Stimulated activated CD4-positive, alpha-beta T cell treated with anti-CD3 and anti-CD28 coated beads, Interleukin-4, amount 100 ng/mL, for 1 hour (primary cell): ENCODE data around the gene ZBTB21.

Experiments
- DNase-seq: peaks from one replicate; pipeline ENCODE4 v3.0.0-alpha.2; 2020

ZBTB21 gene

DNA sequence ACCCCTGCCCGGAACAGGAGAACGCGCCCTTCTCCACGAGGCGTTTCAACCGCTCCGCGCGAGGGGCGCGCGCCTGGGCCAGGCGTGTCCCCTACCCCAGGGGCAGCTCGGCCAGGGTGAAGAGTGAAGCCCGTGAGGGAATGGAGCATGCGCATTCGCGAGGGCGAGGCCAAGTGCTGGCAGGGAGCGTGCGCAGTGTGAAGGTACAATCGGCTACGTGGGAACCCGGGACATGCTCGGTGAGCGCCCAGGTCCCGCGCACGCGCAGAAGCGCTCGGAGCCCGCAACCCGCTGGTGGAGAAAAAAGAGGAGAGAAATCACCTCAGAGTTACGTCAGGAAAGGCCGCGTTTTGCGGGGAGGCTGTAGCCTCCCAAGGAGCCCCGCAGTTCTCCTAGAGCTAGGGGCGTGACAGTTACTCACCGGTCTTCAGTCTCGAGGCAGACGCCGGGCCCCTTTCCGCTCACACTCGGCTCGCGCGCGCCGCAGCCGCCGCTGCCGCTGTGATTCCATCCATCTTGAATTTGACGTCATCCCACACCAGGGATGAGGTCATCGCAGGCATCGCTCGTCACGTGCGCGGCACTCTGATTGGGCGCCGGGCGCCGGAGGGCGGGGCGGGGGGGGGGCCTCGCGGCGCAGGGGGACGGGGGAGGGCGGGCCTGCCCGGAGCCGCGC, at the start of gene ZBTB21:
TSS of gene ZBTB21 (minus strand) at position 530 of the 676 bp plus-strand sequence. CDS start 16,265 bp downstream, outside the sequence.
- peak; percentile 98 for DNase-seq

DNA sequence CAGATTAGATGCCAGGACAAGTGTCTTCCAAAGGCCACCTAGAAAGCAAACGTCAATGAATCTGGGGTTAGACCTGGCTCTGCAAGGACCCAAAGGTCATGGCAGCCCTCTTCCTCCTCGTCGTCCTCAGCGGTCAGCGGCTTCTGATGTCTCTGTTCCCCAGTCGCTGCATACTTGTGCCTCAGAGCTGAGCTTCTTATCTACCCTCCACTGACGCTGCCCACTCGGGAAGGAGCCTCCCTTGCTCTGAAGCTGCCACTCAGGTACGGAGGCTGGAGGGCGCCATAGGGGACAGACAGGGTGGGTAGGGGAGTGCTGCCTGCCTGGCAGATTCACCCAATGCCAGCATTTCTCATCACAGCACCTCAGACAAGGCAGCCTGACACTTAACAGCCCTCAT, 49.6 kb upstream of the ZBTB21 start:
- DNase-seq = no peak

DNA sequence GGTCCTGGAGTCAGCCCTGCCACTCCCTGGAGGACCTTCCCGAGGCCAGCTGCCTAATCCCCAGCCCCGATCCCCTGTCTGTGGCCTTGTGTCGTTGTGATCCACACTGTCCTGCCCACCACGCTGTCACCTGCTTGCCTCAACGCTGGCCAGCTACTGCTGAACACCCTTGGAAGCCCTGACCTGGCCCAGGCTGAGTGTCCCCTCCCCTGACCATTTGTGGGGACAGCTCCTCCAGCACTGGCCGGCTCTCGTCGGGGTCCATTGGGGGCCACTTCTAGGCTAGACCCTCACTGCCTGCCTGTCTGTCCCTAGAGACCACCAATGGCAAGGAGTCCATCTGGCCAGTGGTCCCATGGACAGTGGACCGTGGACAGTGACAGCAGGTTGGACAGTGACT, 49.0 kb upstream of the ZBTB21 start:
- no peak for DNase-seq

DNA sequence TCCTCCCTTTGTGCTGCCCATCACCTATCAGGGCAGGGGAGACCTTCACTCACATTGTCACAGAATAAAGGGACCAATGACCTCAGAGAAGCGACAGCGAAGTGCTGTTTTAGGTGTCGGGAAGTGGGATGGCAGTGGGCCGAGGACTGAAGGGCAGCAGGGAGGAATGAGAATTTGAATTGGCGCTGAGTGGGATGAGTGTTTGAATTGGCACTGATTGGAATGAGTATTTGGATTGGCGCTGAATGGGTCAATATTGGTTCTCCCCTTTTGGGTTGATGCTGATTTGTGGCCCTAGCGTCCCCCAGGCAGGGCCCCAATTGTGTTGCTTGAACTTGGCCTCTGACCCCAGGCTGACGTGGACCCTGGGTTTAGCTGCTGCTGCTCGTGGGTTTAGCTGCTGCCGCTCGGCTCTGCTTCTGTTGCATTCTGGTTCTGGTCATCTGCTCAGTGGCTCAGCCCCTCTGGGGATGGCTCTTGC, 48.5 kb upstream of the ZBTB21 start:
- DNase-seq = no peak

DNA sequence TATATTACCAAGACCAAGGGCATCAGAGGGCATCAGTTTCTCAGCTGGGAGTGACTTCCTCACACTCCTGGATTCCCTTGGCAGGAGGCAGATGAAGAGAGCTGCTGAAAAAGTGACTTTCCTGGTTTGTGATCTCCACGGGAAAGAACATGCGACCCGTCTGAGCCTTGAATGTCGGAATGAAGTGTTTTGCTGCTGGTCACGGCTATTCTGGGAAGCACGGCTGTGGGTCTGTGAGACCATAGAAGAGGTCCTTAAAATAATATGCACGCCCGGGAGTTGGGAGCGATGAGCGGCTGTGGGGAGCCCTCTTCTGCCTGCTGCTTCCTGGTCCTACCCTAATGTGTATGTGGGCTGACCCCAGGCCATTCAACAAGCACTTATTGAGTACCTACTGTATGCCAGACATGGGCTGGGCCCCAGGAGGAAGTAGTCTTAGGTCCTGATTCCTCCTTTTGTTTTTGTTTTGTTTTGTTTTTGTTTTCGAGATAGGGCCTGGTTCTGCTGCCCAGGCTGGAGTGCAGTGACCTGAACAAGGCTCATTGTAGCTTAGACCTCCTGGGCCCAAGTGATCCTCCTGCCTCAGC, 47.8 kb upstream of the ZBTB21 start:
- no peak for DNase-seq

DNA sequence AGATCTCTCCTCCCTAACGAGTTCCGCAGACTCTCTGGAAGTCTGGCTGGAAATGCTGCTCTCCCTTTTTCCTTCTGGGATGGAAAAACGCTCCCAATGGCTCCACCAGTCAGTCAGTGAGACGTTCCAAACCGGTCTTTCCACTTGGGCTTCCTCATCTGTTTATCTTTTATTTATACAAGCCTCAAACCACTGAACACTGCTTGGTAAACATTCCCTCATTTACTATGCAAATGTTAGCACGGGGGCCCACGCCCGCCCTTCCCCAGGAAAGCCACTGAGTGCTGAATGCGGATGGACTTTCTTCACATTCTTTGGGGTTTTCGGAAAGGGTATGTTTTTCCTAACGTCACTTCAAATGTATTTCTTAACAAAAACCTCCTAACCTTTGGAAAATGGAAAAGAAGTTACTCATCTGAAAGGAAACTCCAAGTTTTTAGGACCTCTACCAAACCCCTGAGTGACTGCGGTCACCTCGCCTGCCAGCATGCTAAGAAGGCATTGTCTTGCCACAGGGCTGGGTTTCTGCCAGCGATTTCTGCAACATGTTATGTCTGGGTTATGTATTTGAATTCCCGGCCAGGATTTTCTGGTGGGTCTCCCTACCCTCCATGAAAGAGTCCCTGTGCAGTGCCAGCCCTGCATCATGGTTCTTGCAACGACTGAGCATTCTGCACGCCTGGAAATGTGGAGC, 47.0 kb upstream of the ZBTB21 start:
- DNase-seq = no peak

DNA sequence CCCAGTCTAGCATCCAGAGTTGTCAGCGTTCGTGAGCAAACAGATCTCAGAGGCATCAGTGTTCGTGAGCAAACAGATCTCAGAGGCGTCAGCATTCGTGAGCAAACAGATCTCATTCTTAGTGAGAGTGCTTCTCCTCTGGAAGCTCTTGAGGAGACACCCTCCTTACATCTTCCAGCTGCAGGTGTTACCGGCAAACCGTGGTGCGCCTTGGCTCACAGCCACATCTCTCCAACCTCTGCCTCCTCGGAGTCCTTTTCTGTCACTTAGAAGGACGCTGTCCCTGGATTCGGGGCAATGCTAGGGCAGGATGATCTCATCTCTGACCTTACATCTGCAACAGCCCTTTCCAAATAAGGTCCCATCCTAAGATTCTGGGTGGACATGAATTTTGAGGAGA, 46.3 kb upstream of the ZBTB21 start:
- no peak for DNase-seq

DNA sequence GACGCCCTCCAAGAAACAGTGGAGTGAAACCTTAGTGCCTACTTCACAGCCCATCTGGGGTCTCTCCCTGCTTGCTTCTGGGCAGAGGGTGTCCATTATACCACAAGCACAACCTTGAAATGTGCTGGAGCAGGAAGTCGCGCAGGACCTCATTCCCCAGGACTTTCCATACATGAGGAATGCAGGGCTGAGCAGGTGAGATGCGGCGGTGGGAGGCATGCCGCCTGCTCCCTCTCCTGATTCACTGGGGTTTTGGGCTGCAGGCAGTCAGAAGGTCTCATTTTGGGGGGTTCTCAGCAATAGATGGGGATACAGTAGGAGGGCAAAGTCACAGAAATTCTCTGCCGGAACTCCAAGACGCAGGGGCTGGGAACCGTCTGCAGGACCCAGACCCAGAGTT, 45.3 kb upstream of the ZBTB21 start:
- DNase-seq = no peak

DNA sequence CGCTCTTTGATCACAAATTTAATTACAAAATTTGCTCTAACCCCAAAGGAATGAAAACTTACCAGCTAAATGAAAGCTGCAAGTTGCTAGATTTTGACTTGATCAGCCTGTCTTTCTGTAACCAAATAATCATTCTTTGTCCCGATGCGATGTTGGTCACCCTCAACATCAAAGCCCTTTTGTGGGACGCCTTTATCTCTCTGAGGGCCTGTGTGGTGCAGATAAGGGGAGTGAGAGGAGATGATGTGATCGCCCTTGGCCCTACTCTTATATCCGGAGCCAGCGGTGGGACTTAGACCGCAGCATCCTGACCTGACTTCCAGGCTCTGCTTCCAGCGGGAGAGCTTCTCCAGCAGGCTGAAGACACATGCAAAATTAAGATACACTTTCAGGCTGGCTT, 41.6 kb upstream of the ZBTB21 start:
- DNase-seq = no peak

DNA sequence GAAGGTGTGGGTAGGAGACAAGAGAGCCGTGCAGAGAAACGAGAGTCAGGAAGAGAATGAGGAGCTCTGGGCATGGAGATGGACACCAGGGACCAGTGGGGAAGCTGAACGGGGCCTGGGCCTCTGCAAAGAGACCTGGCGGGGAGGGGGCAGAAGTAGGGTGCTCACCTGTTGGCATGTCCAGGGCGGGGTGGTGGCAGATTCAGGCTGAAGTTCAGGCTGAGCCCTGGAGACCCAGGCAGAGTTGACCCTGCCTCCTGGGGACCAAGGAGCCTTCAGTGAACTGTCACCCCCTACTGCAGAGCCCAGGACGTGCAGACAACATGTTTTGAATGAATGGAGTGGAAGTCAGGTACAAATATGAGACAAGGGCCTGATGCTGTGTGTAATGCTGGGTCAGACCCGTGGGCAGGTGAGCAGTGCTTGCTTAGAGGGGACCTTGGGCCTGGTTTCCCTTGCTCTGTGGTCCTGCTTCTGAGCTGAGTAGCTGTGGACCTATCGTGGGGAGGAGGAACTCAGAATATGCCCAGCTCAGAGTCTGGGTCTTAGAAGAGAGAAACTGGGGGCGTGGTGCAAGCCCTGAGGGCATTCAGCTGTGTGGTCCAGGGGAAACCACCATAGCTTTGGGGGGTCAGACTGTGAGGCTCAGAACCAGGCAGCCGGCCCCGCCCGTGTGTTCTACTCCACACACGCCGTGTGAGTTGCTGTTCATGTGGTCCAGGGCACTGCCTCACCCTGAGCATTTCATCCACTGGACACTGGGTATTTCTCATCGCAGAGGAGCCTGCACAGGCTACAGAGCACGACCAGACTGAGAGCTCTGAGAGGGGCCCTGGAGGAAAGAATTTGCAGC, 39.6 kb upstream of the ZBTB21 start:
- no peak for DNase-seq

DNA sequence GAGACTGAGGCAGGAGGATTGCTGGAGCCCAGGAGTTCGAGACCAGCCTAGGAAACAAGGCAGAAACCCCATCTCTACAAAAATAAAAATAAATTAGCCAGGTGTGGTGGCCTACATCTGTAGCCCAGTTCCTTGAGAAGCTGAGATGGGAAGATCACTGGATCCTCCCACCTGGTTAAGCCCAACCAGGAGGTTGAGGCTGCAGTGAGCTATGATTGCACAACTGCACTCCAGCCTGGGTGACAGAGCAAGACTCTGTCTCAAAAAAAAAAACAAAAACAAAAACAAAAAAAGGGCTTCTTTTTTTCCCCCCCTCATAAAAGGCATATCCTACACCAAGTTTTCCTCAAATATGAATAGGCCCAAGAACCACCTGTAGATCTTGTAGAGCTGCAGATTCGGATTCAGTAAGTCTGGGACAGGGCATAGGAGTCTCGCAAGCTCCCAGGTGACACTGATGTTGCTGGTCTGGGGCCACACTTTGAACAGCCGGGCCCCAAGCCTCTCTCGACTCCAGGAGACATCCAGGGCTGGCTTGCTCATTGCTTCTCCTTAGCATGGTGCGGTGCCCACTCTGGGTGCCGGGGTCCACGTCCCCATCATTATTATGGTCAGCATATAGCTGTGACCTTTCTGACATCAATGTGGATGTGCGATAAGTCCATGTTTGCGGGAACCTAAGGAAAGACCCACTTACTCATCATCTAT, 38.9 kb upstream of the ZBTB21 start:
- DNase-seq = no peak

DNA sequence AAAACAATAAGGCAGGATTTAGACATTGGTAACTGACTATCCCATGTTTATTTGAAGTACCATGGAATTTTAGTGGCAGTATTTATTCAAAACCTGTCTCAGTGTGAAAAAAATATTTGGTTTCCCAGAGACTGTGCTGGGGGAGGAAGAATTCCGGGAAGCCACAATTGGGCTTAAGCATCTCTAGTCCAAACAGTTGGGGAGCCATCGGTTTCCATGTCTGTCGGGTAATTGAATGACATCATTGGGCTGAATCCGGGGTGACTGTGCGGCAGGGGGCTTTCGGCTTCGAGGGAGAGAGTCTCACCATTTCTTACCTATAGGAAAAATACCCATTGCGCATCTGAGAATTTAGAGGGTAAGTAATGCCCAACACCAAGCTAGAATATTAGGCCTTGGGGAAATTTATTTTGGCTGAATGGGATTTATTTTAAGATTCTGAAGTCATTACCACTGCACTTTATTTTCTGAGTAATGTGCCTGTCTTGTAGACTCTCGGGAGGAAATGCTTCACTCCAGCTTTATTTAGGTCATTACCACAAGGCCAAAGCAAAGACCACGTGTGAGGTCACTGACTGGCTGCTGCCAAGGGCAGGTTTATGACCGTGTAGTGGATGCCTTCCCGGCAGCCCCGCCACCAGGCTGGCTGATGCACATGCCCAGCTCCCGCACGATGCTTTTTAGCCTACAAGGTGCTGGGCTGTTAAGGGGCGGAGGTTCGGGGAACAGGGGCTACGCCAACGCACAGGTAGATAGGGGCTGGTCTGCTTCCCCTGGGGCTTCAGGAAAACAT, 37.9 kb upstream of the ZBTB21 start:
- DNase-seq = no peak

DNA sequence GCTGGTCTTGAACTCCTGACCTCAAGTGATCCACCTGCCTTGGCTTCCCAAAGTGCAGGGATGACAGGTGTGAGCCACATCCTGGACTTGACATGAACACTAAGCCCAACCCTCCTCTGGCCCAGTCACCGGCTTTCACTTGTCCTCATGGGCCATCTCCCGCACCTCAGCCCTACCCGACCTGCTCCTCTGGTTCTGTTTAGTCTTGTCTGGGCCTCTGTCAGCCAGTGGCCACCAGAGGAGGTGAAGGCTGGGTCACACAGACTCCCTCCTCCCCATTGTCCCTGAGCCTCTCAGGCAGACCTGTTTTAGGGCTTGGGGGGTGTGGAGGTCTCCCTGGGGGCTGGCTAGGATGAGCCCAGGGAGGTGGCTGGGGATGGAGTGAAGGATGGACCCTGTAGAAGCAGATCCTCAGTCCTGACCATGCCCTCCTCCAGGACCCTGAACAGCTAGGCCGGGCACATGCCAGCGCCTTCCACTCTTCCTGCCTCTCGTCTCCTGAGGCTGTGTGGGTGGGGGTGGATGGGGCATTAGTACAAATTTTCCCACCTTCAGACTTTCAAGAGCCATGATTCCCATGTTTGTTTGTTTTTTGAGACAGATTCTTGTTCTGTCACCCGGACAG, 34.8 kb upstream of the ZBTB21 start:
- DNase-seq = no peak

DNA sequence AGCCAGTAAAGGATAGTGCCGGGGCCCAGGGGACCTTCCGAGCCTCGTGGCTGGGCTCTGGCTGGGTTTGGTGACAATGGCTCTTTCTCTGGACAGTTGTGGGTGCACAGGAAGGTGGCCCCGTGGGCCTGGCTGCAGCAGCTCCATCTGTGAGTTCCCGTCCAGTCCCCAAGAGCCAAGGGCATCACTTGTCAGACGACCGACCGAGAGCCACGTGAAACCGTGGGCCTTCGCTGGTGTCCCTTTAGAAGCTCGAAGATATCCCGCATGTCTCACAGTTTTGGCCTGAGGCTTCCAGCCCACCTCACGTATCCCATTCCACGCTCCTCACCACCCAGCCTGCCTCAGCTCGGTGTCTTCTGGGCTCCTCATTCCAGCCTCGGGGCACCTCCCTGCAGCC, 33.8 kb upstream of the ZBTB21 start:
- DNase-seq = no peak

DNA sequence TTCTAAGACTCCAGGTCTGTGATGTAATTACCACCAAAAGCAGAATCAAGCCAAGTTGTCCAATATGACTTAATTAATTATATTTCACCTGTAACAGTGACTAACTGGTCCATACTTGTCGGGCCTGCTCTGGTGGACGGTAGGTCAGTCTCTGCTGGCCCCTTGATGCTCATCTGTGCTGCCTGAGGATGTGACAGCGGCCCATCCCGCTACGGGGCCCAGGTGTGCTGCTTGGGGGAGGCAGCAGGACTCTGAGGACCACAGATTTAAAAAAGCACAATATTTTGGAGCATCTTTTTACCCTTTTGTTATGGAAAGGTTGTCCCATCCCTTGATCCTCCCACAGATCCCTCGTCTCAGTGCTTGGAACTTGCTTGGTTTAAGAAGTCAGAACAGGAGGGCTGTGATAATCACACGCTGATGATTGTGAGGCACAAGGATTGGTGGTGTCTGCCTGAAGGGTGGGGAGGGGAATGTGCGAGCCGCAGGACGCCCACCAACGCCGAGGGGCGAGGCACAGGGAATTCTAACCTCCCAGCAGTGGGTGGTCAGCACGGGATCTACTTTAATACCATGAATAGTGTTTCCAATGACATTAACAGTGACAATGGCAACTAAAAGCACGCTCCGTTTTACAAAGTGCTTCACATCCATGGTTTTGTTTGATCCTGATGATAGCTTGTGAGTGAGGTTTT, 33.2 kb upstream of the ZBTB21 start:
- DNase-seq = no peak

DNA sequence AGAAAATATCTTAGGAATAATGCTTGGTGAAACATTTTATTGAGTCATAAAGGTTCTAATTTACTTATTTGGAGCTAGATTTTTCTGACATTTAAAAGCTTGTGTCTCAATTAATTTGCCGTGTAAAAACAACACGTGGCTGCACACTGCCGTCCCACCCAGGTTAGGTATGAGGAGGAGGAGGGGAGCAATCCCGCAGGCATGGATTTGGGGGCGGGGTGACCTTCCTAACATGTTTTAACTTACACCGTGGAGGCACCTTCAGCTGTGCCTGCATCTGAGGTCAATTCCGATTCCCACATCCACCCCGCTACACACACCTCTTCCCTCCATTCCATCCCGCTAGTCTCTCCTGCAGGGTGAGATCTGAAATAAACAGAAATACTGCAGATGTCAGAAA, 32.5 kb upstream of the ZBTB21 start:
- DNase-seq = no peak

DNA sequence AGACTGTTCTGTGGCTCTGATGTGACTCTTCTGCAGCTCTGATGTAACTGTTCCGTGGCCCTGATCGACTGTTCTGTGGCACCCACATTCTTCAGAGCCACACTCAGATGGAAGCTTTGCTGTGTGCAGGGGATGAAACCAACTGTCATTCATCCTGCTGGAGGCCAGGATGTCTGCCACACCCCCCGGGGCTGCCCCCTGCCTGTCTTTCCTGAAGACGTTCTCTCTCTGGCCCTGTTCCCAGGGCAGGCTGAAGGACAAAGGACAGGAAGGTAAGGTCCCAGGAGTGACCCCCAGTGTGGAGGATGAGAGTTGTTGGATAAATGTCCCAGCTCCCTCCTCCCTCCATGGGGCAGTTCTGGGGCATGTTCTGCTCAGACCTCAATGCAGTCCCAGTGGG, 31.6 kb upstream of the ZBTB21 start:
- DNase-seq = no peak

DNA sequence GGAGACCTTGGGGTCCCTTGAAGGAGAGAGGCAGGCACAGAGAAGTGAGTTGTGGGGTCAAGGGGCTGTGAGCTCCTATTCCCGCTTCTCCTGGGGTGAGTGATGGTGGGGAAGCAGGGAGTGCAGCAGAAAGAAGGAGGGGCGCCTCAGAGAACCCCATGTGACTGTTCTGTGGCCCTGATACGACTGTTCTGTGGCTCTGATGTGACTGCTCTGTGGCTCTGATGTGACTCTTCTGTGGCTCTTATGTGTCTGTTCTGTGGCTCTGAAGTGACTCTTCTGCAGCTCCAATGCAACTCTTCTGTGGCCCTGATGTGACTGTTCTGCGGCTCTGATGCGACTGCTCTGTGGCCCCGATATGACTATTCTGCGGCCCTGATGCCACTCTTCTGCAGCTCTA, 31.1 kb upstream of the ZBTB21 start:
- no peak for DNase-seq

DNA sequence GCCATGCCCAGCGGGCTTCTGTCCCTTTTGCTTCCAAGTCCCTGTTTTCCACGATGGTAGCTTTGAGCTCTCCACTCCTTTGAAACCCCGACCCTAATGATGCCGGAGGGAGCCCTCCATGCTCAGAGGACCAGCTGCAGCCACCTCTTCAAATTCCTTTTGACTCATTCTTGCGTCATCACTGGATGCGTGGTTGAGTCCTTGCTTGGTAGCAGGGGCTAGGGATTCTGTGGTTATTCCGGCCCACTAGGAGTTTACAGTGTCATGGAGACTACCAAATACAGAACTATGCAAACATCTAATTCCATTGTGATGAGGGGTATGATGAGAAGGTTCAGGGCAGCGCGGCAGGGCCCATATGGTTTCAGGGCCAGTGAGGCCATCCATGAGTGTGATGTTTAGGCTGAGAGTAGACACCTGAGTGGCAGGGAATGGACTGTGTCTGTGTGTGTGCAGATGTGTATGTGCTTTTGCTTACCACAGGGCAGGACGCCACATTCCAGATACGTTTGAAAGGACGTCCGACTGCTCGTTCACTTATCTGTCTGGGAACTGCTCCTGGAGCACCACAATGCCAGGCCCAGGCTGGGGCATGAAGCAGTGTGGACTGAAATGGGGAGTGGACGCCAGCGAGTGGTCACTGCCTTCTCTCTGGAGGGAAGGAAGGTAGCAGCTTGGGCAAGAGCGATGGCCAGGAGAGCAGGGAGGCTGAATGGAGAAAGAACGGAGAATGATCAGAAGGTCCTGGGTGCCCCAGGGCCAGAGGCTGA, 30.4 kb upstream of the ZBTB21 start:
- DNase-seq = no peak

DNA sequence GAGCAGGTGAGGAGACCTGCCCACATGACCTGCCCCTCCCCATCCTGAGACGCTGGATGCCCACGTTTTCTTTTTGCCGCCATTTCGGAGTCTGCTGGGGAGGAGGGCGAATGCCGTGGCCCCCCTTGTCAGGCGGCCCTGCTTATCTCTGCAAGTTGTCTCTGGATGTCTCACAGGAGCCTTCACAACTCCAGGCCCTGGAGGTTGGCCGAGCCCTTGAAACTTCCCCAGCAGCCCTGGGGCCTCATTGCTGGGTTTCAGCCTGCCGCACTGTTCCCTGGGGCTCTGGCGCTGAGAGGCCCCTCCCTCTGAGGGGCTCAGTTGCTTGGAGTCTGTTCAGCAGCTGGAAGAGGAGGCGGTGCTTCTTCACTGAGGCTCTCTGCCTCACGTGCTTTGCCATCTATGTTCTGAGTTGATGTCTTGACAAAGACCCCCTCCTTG, 29.8 kb upstream of the ZBTB21 start:
- DNase-seq = no peak
